ENCODE measurements around the gene CCDC85C. TPM values are rescaled to one million over a fixed set of nuclear protein-coding genes. Genes with fewer than 3 reads are reported as not detected.

The CCDC85C gene
- total RNA-seq, 1 donor from 2014 or later, result 7.0 TPM

- H3K27me3 Mint-ChIP-seq (ENCODE audit: low read depth), result no peaks in the 10 kb centered on the region
Observed at GRCh38 chr14:99602788-99603415, 1.1 kb downstream of the CCDC85C start.

GRCh38 chr14:99602054-99602787 is 1.8 kb downstream of the CCDC85C start:
- Mint-ChIP-seq H3K27me3 (ENCODE audit: low read depth) (no peaks in the 10 kb centered on the region), H3K27ac (ENCODE audit: unreplicated experiment) (no peak overlapping the region), H3K9me3 (ENCODE audit: low read depth) (no peaks in the 10 kb centered on the region), H3K4me3 (ENCODE audit: unreplicated experiment) (peak overlapping the region; percentile 46), H3K36me3 (ENCODE audit: low read depth) (no peaks in the 10 kb centered on the region), H3K4me1 (ENCODE audit: low read depth) (peaks cover 24% of the 10 kb centered on the region)
- TF ChIP-seq CTCF (IDR thresholded peaks at IDR 0.05), result no peak
- no peak for DNase-seq (ENCODE audit: low spot score)

More at GRCh38 chr14:99602788-99603415, 1.1 kb downstream of the CCDC85C start:
- Mint-ChIP-seq H3K27ac (ENCODE audit: unreplicated experiment) (no peak overlapping the region), H3K4me1 (ENCODE audit: low read depth) (peaks cover 24% of the 10 kb centered on the region), H3K9me3 (ENCODE audit: low read depth) (no peaks in the 10 kb centered on the region), H3K36me3 (ENCODE audit: low read depth) (no peaks in the 10 kb centered on the region), H3K4me3 (ENCODE audit: unreplicated experiment) (peak overlapping the region; percentile 46)
- TF ChIP-seq CTCF (IDR thresholded peaks at IDR 0.05), result no peak
- DNase-seq (ENCODE audit: low spot score), result no peak

GRCh38 chr14:99601361-99601831 is 2.6 kb downstream of the CCDC85C start:
- no peak for TF ChIP-seq CTCF (IDR thresholded peaks at IDR 0.05)
- H3K27me3 Mint-ChIP-seq (ENCODE audit: low read depth), result no peaks in the 10 kb centered on the region
- no peaks in the 10 kb centered on the region for H3K36me3 Mint-ChIP-seq (ENCODE audit: low read depth)
- H3K27ac Mint-ChIP-seq (ENCODE audit: unreplicated experiment), result peak overlapping the region; percentile 76
- H3K4me3 Mint-ChIP-seq (ENCODE audit: unreplicated experiment), result no peak overlapping the region
- no peak for DNase-seq (ENCODE audit: low spot score)
- no peaks in the 10 kb centered on the region for H3K9me3 Mint-ChIP-seq (ENCODE audit: low read depth)
- peaks cover 24% of the 10 kb centered on the region for H3K4me1 Mint-ChIP-seq (ENCODE audit: low read depth)

- Mint-ChIP-seq H3K36me3 (ENCODE audit: low read depth) (no peaks in the 10 kb centered on the region), H3K9me3 (ENCODE audit: low read depth) (no peaks in the 10 kb centered on the region), H3K4me1 (ENCODE audit: low read depth) (peaks cover 20% of the 10 kb centered on the region), H3K27ac (ENCODE audit: unreplicated experiment) (no peak overlapping the region), H3K4me3 (ENCODE audit: unreplicated experiment) (no peak overlapping the region), H3K27me3 (ENCODE audit: low read depth) (no peaks in the 10 kb centered on the region)
- DNase-seq (ENCODE audit: low spot score), result no peak
- no peak for TF ChIP-seq CTCF (IDR thresholded peaks at IDR 0.05)
Observed at GRCh38 chr14:99600232-99600888, 3.6 kb downstream of the CCDC85C start.

GRCh38 chr14:99599393-99599792 is 4.6 kb downstream of the CCDC85C start:
- no peaks in the 10 kb centered on the region for H3K27me3 Mint-ChIP-seq (ENCODE audit: low read depth)
- DNase-seq (ENCODE audit: low spot score), result no peak
- H3K36me3 Mint-ChIP-seq (ENCODE audit: low read depth), result no peaks in the 10 kb centered on the region
- H3K4me3 Mint-ChIP-seq (ENCODE audit: unreplicated experiment), result no peak overlapping the region
- no peak overlapping the region for H3K27ac Mint-ChIP-seq (ENCODE audit: unreplicated experiment)
- H3K4me1 Mint-ChIP-seq (ENCODE audit: low read depth), result peaks cover 19% of the 10 kb centered on the region
- TF ChIP-seq CTCF (IDR thresholded peaks at IDR 0.05), result no peak
- no peaks in the 10 kb centered on the region for H3K9me3 Mint-ChIP-seq (ENCODE audit: low read depth)

All from chondrocyte (in vitro differentiated cells).